Non-pigmented ciliary epithelial cell (primary cell): Measurements from ENCODE around the gene AXIN1.
"Not testable (repeated sequence)": the region's sequence is repeated elsewhere in the genome, so short reads cannot be mapped to it uniquely, and the experiment has no call there.

Experiments used
- DNase-seq: peaks from one replicate; pipeline ENCODE4 v3.0.0-alpha.2; 2010; ENCODE audit warnings: low read depth

Gene AXIN1

GRCh38 chr16:370443-370842, 17.9 kb upstream of the AXIN1 start, which contains the start of gene MRPL28:
TSS of gene MRPL28 (minus strand) at chr16:370538. CDS start at chr16:370218, 320 bp downstream.
- peak; percentile 84 for DNase-seq

- no peak for DNase-seq
Observed at GRCh38 chr16:369866-370436, 17.4 kb upstream of the AXIN1 start.

- DNase-seq, result no peak
Observed at GRCh38 chr16:369275-369865, 16.8 kb upstream of the AXIN1 start.

- no peak for DNase-seq
Observed at GRCh38 chr16:368388-369158, 16.1 kb upstream of the AXIN1 start.

- no peak for DNase-seq
Observed at GRCh38 chr16:367333-367903, 14.9 kb upstream of the AXIN1 start.

- DNase-seq, result no peak
Observed at GRCh38 chr16:366476-366875, 14.0 kb upstream of the AXIN1 start.

GRCh38 chr16:364595-365491, 12.3 kb upstream of the AXIN1 start:
- no peak for DNase-seq

GRCh38 chr16:363766-364490, 11.4 kb upstream of the AXIN1 start:
- no peak for DNase-seq

- DNase-seq, result no peak
Observed at GRCh38 chr16:363110-363765, 10.7 kb upstream of the AXIN1 start.

GRCh38 chr16:362702-362999, 10.1 kb upstream of the AXIN1 start:
- DNase-seq, result not testable (repeated sequence)

- DNase-seq, result no peak
Observed at GRCh38 chr16:361872-362701, 9.6 kb upstream of the AXIN1 start.

- no peak for DNase-seq
Observed at GRCh38 chr16:361341-361871, 8.9 kb upstream of the AXIN1 start.

GRCh38 chr16:360698-361336, 8.3 kb upstream of the AXIN1 start:
- no peak for DNase-seq

GRCh38 chr16:359871-360697, 7.6 kb upstream of the AXIN1 start:
- no peak for DNase-seq

- no peak for DNase-seq
Observed at GRCh38 chr16:359067-359763, 6.7 kb upstream of the AXIN1 start.

GRCh38 chr16:356741-357140, 4.2 kb upstream of the AXIN1 start:
- DNase-seq, result no peak

- no peak for DNase-seq
Observed at GRCh38 chr16:354971-355461, 2.5 kb upstream of the AXIN1 start.
